Lower leg skin (tissue), 4 donors: ENCODE data around the gene ELF1. TPM values are rescaled to one million over a fixed set of nuclear protein-coding genes. Genes with fewer than 3 reads are reported as not detected.

Source experiments
- DNase-seq, 2 donors: peaks; one replicate each; pipeline ENCODE4 v3.0.0-alpha.2; 2019; ENCODE audit warnings: low spot score in 2 of 2
- H3K4me3 ChIP-seq: fragments of 200-600 bp; sonication (generic); 2 replicates; pipeline ENCODE4 v1.5.1; 2017; ENCODE audit warnings: mild to moderate bottlenecking, low read depth; ENCODE audit not compliant: poor library complexity, severe bottlenecking
- CTCF ChIP-seq, 3 donors: fragments of 450-650 bp; IDR thresholded peaks; one replicate each; pipeline ENCODE4 v1.5.1; 2016; ENCODE audit warnings: antibody characterized with exemption in 3 of 3, mild to moderate bottlenecking in 3 of 3, moderate library complexity in 2 of 3
- POLR2A ChIP-seq, 2 donors: fragments of 450-650 bp; IDR thresholded peaks; one replicate each; pipeline ENCODE4 v1.6.1; 2016 to 2017; ENCODE audit warnings: antibody characterized with exemption in 2 of 2, mild to moderate bottlenecking in 1 of 2, moderate library complexity in 1 of 2
- WGBS, 2 donors: methylation state at CpG; one replicate each; pipeline ENCODE4 v1.1.5; 2018; 5-methylcytosine and 5-hydroxymethylcytosine counted together
- intact Hi-C: fragments of 100-400 bp; cut with DNase I; formaldehyde crosslinking; loops from one replicate; pipeline ENCODE4 v1.15.0; 2023; ENCODE audit warnings: low total_unique reads
- total RNA-seq, 4 donors: library from RNA; depleted of rRNA; stranded (reverse); fragments of >200 nt; gene quantifications; one replicate each; pipeline ENCODE4 v1.1.0, GENCODE V29; 2016

The ELF1 gene
- total RNA-seq, 4 donors from 2014 or later: 112 to 137 (median 125) TPM

GRCh38 chr13:41056194-41056593, 37.1 kb upstream of the ELF1 start:
- intact Hi-C loops: no loop called here
- no peak overlapping the region for H3K4me3 ChIP-seq
- no peak for DNase-seq
- TF ChIP-seq CTCF (IDR thresholded peaks at IDR 0.05) (no peak), POLR2A (IDR thresholded peaks at IDR 0.05) (no peak)

DNA sequence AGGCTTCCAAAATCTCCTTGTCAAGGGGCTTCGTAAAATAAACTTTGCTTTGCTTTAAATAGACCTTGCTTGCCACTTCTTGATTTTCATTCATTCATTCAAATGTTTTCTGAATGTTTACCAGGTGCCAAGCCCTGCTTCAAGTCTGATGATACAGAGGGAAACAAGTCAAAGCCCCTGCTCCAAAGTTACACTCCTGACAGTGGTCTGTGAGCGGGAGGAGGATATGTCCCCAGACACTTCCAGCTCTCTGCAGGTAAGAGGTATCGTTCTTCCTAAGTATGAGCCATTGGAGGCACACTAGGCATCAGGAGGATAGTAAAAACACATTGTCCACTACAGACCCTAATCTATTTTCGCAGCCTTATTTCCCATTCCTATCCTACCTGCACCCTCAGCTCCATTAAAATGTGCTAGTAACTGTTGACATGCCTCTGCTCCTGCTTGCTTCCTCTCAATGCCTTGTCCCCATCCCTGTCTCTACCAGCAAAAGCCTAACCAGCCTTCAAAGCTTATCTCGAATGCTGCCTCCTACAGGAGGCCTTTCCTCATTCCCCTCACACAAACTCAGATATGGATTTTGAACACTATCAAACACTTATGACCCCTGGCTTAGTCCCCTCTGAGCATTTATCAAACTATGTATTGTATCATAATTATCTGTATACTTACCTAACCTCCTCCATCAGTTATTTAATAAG, 36.0 kb upstream of the ELF1 start:
- DNase-seq: no peak
- TF ChIP-seq CTCF (IDR thresholded peaks at IDR 0.05) (no peak), POLR2A (IDR thresholded peaks at IDR 0.05) (no peak)

DNA sequence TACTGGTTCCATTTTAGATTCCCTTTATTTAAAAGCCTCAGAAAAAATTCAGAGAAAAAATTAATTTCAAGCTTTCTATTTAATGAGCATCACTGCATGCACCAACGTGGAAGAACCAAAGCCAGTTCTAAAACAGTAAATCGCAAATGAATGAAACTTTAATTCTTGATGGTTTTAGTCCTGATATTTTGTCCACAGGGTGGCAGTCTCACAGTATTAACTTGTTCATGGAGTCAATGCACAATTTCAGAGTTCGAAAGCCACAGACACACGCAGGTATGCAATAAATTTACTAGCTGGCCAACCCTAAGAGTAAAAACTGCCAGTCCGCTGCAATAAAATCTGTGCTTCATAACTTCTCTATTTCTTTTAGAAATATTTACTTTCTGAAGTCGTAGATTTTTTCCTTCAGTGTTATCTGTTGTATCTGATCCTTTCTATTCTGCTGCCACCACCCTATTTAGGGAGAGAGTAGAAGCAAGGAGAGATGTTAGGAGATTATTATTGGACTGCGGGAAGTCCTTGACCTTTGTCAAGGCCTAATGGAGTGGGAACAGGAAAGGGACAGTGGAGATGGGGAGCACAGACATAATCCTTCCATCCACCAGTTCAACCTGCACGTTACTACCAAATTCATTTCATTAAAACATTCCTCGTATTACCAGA, 35.2 kb upstream of the ELF1 start:
- DNase-seq: no peak
- whole genome bisulfite sequencing, 2 donors: 50 to 51% methylated on average over 9 of the region's 9 CpGs
- no peak overlapping the region for H3K4me3 ChIP-seq
- intact Hi-C loops: no loop called here
- TF ChIP-seq POLR2A (IDR thresholded peaks at IDR 0.05): no peak
- no peak for TF ChIP-seq CTCF (IDR thresholded peaks at IDR 0.05)

More for the DNA sequence above, 36.0 kb upstream of the ELF1 start:
- intact Hi-C loops: no loop called here
- no peak overlapping the region for H3K4me3 ChIP-seq
- WGBS, 2 donors: 93% methylated on average over 5 of the region's 5 CpGs

GRCh38 chr13:41053384-41053826, 34.3 kb upstream of the ELF1 start:
- peak in 1 of 2 donors; percentile 72 for DNase-seq
- 32 to 44% methylated on average over 2 of the region's 2 CpGs for WGBS, 2 donors
- intact Hi-C loops: no loop called here
- no peak for TF ChIP-seq CTCF (IDR thresholded peaks at IDR 0.05)
- TF ChIP-seq POLR2A (IDR thresholded peaks at IDR 0.05): no peak
- no peak overlapping the region for H3K4me3 ChIP-seq

GRCh38 chr13:41052441-41052840, 33.3 kb upstream of the ELF1 start:
- intact Hi-C loops: no loop called here
- H3K4me3 ChIP-seq: no peak overlapping the region
- no peak for DNase-seq
- 93% methylated on average over 3 of the region's 3 CpGs for WGBS, 2 donors
- TF ChIP-seq CTCF (IDR thresholded peaks at IDR 0.05) (no peak), POLR2A (IDR thresholded peaks at IDR 0.05) (no peak)
